ES-I3 (cell line): ENCODE results near the gene DDX10.
"Not testable (repeated sequence)": the region's sequence is repeated elsewhere in the genome, so short reads cannot be mapped to it uniquely, and the experiment has no call there.

Experiments used
- H3K36me3 ChIP-seq: 2 replicates; pipeline ENCODE4 v1.6.1; 2013; ENCODE audit warnings: mild to moderate bottlenecking, low read length, control low read depth, moderate library complexity; ENCODE audit not compliant: insufficient read depth
- H3K4me1 ChIP-seq: 2 replicates; pipeline ENCODE4 v1.6.1; 2013; ENCODE audit warnings: mild to moderate bottlenecking, control low read depth, low read length; ENCODE audit not compliant: insufficient read depth
- H3K9ac ChIP-seq: 2 replicates; pipeline ENCODE4 v1.6.1; 2013; ENCODE audit warnings: low read depth, mild to moderate bottlenecking, low read length, moderate library complexity
- H3K9me3 ChIP-seq: 2 replicates; pipeline ENCODE4 v1.6.1; 2013; ENCODE audit warnings: mild to moderate bottlenecking, low read length, moderate library complexity; ENCODE audit not compliant: control insufficient read depth, insufficient read depth

Gene DDX10

GRCh38 chr11:108713076-108713790, 48.4 kb downstream of the DDX10 start:
- Histone ChIP-seq H3K9me3 (peaks cover 2% of the 10 kb centered on the region; the same call in 1 of the 2 replicates), H3K4me1 (no peaks in the 10 kb centered on the region), H3K36me3 (peaks cover 7% of the 10 kb centered on the region), H3K9ac (no peak overlapping the region)

GRCh38 chr11:108715239-108715638, 50.4 kb downstream of the DDX10 start:
- no peak overlapping the region for H3K9ac ChIP-seq
- H3K4me1 ChIP-seq = no peaks in the 10 kb centered on the region
- peaks cover 4% of the 10 kb centered on the region for H3K36me3 ChIP-seq
- H3K9me3 ChIP-seq = peaks cover 2% of the 10 kb centered on the region; the same call in 1 of the 2 replicates

GRCh38 chr11:108718466-108718865, 53.6 kb downstream of the DDX10 start:
- Histone ChIP-seq H3K9me3 (no peaks in the 10 kb centered on the region), H3K4me1 (no peaks in the 10 kb centered on the region), H3K36me3 (peaks cover 7% of the 10 kb centered on the region), H3K9ac (no peak overlapping the region)

- H3K36me3 ChIP-seq = peaks cover 3% of the 10 kb centered on the region; the same call in 1 of the 2 replicates
Observed at GRCh38 chr11:108724974-108725689, 60.3 kb downstream of the DDX10 start.

GRCh38 chr11:108726077-108726800, 61.4 kb downstream of the DDX10 start:
- H3K9ac ChIP-seq = no peak overlapping the region
- H3K4me1 ChIP-seq = no peaks in the 10 kb centered on the region
- H3K36me3 ChIP-seq = peaks cover 3% of the 10 kb centered on the region; the same call in 1 of the 2 replicates
- H3K9me3 ChIP-seq = no peaks in the 10 kb centered on the region

More at GRCh38 chr11:108724974-108725689, 60.3 kb downstream of the DDX10 start:
- Histone ChIP-seq H3K9me3 (no peaks in the 10 kb centered on the region), H3K4me1 (no peaks in the 10 kb centered on the region), H3K9ac (no peak overlapping the region)

GRCh38 chr11:108727665-108728064, 62.8 kb downstream of the DDX10 start:
- Histone ChIP-seq H3K9me3 (no peaks in the 10 kb centered on the region), H3K4me1 (no peaks in the 10 kb centered on the region), H3K9ac (no peak overlapping the region), H3K36me3 (peaks cover 3% of the 10 kb centered on the region; the same call in 1 of the 2 replicates)

- Histone ChIP-seq H3K9ac (no peak overlapping the region), H3K4me1 (peaks cover 10% of the 10 kb centered on the region), H3K9me3 (no peaks in the 10 kb centered on the region)
Observed at GRCh38 chr11:108729227-108729871, 64.5 kb downstream of the DDX10 start.

GRCh38 chr11:108732395-108732794, 67.5 kb downstream of the DDX10 start:
- Histone ChIP-seq H3K36me3 (no peaks in the 10 kb centered on the region), H3K9ac (no peak overlapping the region), H3K9me3 (peaks cover 4% of the 10 kb centered on the region), H3K4me1 (peaks cover 10% of the 10 kb centered on the region)

More at GRCh38 chr11:108729227-108729871, 64.5 kb downstream of the DDX10 start:
- H3K36me3 ChIP-seq = no peaks in the 10 kb centered on the region

GRCh38 chr11:108733479-108734116, 68.7 kb downstream of the DDX10 start:
- H3K36me3 ChIP-seq = no peaks in the 10 kb centered on the region
- H3K9me3 ChIP-seq = peaks cover 4% of the 10 kb centered on the region
- peaks cover 10% of the 10 kb centered on the region for H3K4me1 ChIP-seq
- H3K9ac ChIP-seq = no peak overlapping the region

GRCh38 chr11:108734283-108734682, 69.4 kb downstream of the DDX10 start:
- Histone ChIP-seq H3K9me3 (peaks cover 4% of the 10 kb centered on the region), H3K36me3 (no peaks in the 10 kb centered on the region), H3K4me1 (peaks cover 10% of the 10 kb centered on the region), H3K9ac (no peak overlapping the region)

GRCh38 chr11:108734956-108735559, 70.2 kb downstream of the DDX10 start:
- no peak overlapping the region for H3K9ac ChIP-seq
- no peaks in the 10 kb centered on the region for H3K36me3 ChIP-seq
- H3K9me3 ChIP-seq = peaks cover 4% of the 10 kb centered on the region
- H3K4me1 ChIP-seq = peaks cover 10% of the 10 kb centered on the region

GRCh38 chr11:108740132-108740531, 75.3 kb downstream of the DDX10 start:
- not testable (repeated sequence) for H3K9me3 ChIP-seq, H3K36me3 ChIP-seq

GRCh38 chr11:108743851-108744250, 79.0 kb downstream of the DDX10 start:
- Histone ChIP-seq H3K36me3 (no peaks in the 10 kb centered on the region), H3K4me1 (no peaks in the 10 kb centered on the region), H3K9me3 (peaks cover 5% of the 10 kb centered on the region; the same call in 1 of the 2 replicates), H3K9ac (no peak overlapping the region)

More at GRCh38 chr11:108740132-108740531, 75.3 kb downstream of the DDX10 start:
- H3K4me1 ChIP-seq, H3K9ac ChIP-seq: not testable (repeated sequence)
